Panc1 (cell line): ENCODE measurements around the gene NCKAP5. TPM values are rescaled to one million over a fixed set of nuclear protein-coding genes. Genes with fewer than 3 reads are reported as not detected.

Experiments
- ATAC-seq: fragments of 200-7000 bp; cut with Tn5 transposase; 2 replicates; pipeline ENCODE4 v1.9.1; 2020; ENCODE audit warnings: mild to moderate bottlenecking, moderate library complexity
- BruUV-seq: library from RNA; stranded (reverse); fragments of 400-500 nt; replicated peaks from 2 replicates; lab custom pipeline; 2021; lab: Mats Ljungman, UMichigan
- CTCF ChIA-PET: fragments of 300-600 bp; sonication (Branson Sonifier 250); formaldehyde crosslinking; loops from one replicate; lab custom pipeline; 2022; ENCODE audit warnings: antibody characterized with exemption; lab: Charles Lee
- POLR2A ChIA-PET: fragments of 300-600 bp; sonication (Branson Sonifier 250); formaldehyde crosslinking; loops from one replicate; lab custom pipeline; 2022; ENCODE audit warnings: antibody characterized with exemption; lab: Charles Lee
- DNase-seq: peaks from one replicate; pipeline ENCODE4 v3.0.0-alpha.2; 2010; ENCODE audit warnings: low read depth, low spot score
- H3K27ac ChIP-seq: 2 replicates; pipeline ENCODE4 v1.5.1; 2011; ENCODE audit warnings: mild to moderate bottlenecking, low read length, inconsistent platforms
- H3K27me3 ChIP-seq: fragments of 200-500 bp; sonication (Bioruptor generic); 2 replicates; pipeline ENCODE4 v1.6.0; 2014; ENCODE audit warnings: low read length, inconsistent platforms; ENCODE audit not compliant: control insufficient read depth, insufficient read depth
- H3K36me3 ChIP-seq: fragments of 200-500 bp; sonication (Bioruptor generic); 2 replicates; pipeline ENCODE4 v1.5.1; 2014; ENCODE audit warnings: inconsistent platforms, mild to moderate bottlenecking, low read length, moderate library complexity; ENCODE audit not compliant: control insufficient read depth, insufficient read depth
- H3K4me1 ChIP-seq: 2 replicates; pipeline ENCODE4 v1.5.1; 2011; ENCODE audit warnings: inconsistent platforms, mild to moderate bottlenecking, low read length, moderate library complexity; ENCODE audit not compliant: control insufficient read depth, insufficient read depth
- H3K4me3 ChIP-seq, 2 experiments: 2 replicates each; pipeline ENCODE4 v1.5.1; 2011 to 2012; ENCODE audit warnings: low read depth in 2 of 2, low read length in 2 of 2, mild to moderate bottlenecking in 2 of 2, inconsistent platforms in 1 of 2, moderate library complexity in 1 of 2
- H3K9me3 ChIP-seq: fragments of 200-500 bp; sonication (Bioruptor generic); 2 replicates; pipeline ENCODE4 v1.5.1; 2014; ENCODE audit warnings: low read depth, mild to moderate bottlenecking, inconsistent platforms, low read length, moderate library complexity; ENCODE audit not compliant: control insufficient read depth, insufficient read depth
- POLR2AphosphoS5 ChIP-seq: IDR thresholded peaks from 2 replicates; pipeline ENCODE4 v1.6.1; 2012; ENCODE audit warnings: mild to moderate bottlenecking, low read depth, low read length, moderate library complexity
- REST ChIP-seq, 2 experiments: IDR thresholded peaks; 2 replicates each; pipeline ENCODE4 v1.6.1; 2011 to 2012; ENCODE audit warnings: low read depth in 2 of 2, control low read depth in 1 of 2, low read length in 1 of 2, mild to moderate bottlenecking in 1 of 2, moderate library complexity in 1 of 2; ENCODE audit not compliant: insufficient read depth in 1 of 2
- SIN3A ChIP-seq: IDR thresholded peaks from 2 replicates; pipeline ENCODE4 v1.6.1; 2012; ENCODE audit warnings: low read depth, mild to moderate bottlenecking, low read length, moderate library complexity, borderline replicate concordance; ENCODE audit not compliant: insufficient read depth
- TCF7L2 ChIP-seq: IDR thresholded peaks from 2 replicates; pipeline ENCODE4 v1.6.1; 2011; ENCODE audit warnings: mild to moderate bottlenecking, low read depth, low read length, inconsistent platforms
- in situ Hi-C: cut with HindIII; loops from 2 replicates; pipeline ENCODE4 v1.10.0; 2016; ENCODE audit warnings: low sequenced_read_pairs, low pct_unique_long_range_greater_than_20kb
- intact Hi-C: fragments of 100-400 bp; cut with micrococcal nuclease; formaldehyde crosslinking; loops from one replicate; pipeline ENCODE4 v1.10.0; 2022; ENCODE audit not compliant: unreplicated experiment
- total RNA-seq: library from RNA; stranded (reverse); gene quantifications from one replicate; pipeline ENCODE4 v1.2.1, GENCODE V29; 2021; ENCODE audit not compliant: unreplicated experiment
- TF ChIP-seq, protein P1 (sequence below): fragments of 450-650 bp; IDR thresholded peaks from 2 replicates; pipeline ENCODE4 v1.5.1; 2017; ENCODE audit warnings: mild to moderate bottlenecking

NCKAP5 gene
- total RNA-seq, 1 experiment from 2014 or later = 0.10 TPM

DNA sequence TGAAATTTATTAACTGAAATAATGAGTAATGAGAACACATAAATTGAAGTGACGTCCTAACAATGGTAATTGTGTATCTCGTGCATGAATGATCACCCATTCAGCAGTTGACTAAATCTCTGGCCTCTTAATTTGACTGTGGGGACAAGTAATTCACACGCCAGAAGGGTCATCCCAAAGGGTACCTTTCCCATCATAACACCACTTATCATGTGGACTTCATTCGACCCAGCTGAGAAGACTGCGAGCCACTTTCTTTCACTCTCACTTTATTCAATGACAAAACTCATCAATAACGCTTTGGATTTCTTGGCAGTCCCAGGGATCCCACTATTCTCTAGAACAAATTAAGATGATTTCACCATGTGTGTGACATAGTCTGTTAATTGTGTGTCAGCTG is 835.6 kb downstream of the NCKAP5 start:
- BruUV-seq = no TSS peak
- intact Hi-C loops = no loop called here
- Histone ChIP-seq H3K4me3 (no peak overlapping the region), H3K9me3 (no peaks in the 10 kb centered on the region), H3K27me3 (peaks cover 2% of the 10 kb centered on the region; the same call in 1 of the 2 replicates), H3K27ac (no peak overlapping the region), H3K4me1 (no peaks in the 10 kb centered on the region), H3K36me3 (no peaks in the 10 kb centered on the region)
- ATAC-seq (no peak), DNase-seq (no peak)
- CTCF ChIA-PET = no interaction called here
- POLR2A ChIA-PET = no interaction called here
- in situ Hi-C loops = no loop called here
- TF ChIP-seq TCF7L2 (no peak), POLR2AphosphoS5 (no peak), REST (IDR thresholded peaks at IDR 0.05; ENCODE audit: insufficient read depth in 1 of 2, low read depth in 2 of 2, low read length in 1 of 2) (no peak), SIN3A (no peak)
- TF ChIP-seq, protein P1, sequence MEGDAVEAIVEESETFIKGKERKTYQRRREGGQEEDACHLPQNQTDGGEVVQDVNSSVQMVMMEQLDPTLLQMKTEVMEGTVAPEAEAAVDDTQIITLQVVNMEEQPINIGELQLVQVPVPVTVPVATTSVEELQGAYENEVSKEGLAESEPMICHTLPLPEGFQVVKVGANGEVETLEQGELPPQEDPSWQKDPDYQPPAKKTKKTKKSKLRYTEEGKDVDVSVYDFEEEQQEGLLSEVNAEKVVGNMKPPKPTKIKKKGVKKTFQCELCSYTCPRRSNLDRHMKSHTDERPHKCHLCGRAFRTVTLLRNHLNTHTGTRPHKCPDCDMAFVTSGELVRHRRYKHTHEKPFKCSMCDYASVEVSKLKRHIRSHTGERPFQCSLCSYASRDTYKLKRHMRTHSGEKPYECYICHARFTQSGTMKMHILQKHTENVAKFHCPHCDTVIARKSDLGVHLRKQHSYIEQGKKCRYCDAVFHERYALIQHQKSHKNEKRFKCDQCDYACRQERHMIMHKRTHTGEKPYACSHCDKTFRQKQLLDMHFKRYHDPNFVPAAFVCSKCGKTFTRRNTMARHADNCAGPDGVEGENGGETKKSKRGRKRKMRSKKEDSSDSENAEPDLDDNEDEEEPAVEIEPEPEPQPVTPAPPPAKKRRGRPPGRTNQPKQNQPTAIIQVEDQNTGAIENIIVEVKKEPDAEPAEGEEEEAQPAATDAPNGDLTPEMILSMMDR = no peak

DNA sequence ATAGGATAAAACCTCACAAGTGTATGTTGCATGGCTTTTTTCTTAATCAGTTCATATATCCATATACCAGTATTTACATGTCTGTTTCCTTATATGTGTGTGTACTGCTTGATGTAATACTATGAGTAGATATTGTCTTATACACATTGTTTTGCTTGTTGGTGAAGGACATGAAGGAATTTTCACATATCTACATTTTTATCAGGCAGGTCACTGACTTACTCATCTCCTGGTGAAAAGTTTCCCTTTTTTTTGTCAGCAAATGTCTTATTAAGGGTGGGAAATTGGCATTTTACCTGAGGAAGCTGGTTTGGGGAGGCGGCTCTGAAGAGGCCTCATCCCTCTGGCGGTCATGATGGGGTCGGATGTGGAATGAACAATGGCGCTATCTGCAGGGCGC is 836.8 kb downstream of the NCKAP5 start:
- no peaks in the 10 kb centered on the region for H3K4me1 ChIP-seq
- ATAC-seq = no peak
- DNase-seq = no peak
- ChIA-PET CTCF (no interaction called here), POLR2A (no interaction called here)
- no peak for TF ChIP-seq SIN3A
- no peak for TF ChIP-seq POLR2AphosphoS5
- no peak for TF ChIP-seq TCF7L2
- TF ChIP-seq REST (IDR thresholded peaks at IDR 0.05; ENCODE audit: insufficient read depth in 1 of 2, low read depth in 2 of 2, low read length in 1 of 2) = no peak
- TF ChIP-seq, protein P1 = no peak
- intact Hi-C loops = no loop called here
- in situ Hi-C loops = no loop called here
- H3K4me3 ChIP-seq = no peak overlapping the region
- H3K27ac ChIP-seq = no peak overlapping the region
- H3K27me3 ChIP-seq = peaks cover 2% of the 10 kb centered on the region; the same call in 1 of the 2 replicates
- no peaks in the 10 kb centered on the region for H3K9me3 ChIP-seq
- no peaks in the 10 kb centered on the region for H3K36me3 ChIP-seq
- BruUV-seq = no TSS peak
